Measurements from ENCODE around the gene CD8B2.
"Not testable (repeated sequence)": the region's sequence is repeated elsewhere in the genome, so short reads cannot be mapped to it uniquely, and the experiment has no call there.

CD8B2 gene

GRCh38 chr2:106551417-106552130, 64.4 kb downstream of the CD8B2 start:
- peaks cover 0 to 4% of the 10 kb centered on the region in 2 donors for H3K36me3 Mint-ChIP-seq
- H3K27ac Mint-ChIP-seq, result no peak overlapping the region
- H3K9me3 Mint-ChIP-seq, result peaks cover 0 to 5% of the 10 kb centered on the region in 2 donors
- ATAC-seq (replicated peaks) (no peak), DNase-seq (no peak)
- H3K4me3 Mint-ChIP-seq, result no peak overlapping the region
- H3K27me3 Mint-ChIP-seq, result peaks cover 16 to 19% of the 10 kb centered on the region in 2 donors
- peaks cover under 1 to 3% of the 10 kb centered on the region in 2 donors for H3K4me1 Mint-ChIP-seq

GRCh38 chr2:106552921-106553320, 65.8 kb downstream of the CD8B2 start:
- H3K27ac Mint-ChIP-seq, result peak overlapping the region; percentile 16
- peaks cover 4 to 5% of the 10 kb centered on the region in 2 donors for H3K9me3 Mint-ChIP-seq

GRCh38 chr2:106553321-106553720, 66.2 kb downstream of the CD8B2 start:
- H3K9me3 Mint-ChIP-seq, result peaks cover 4 to 5% of the 10 kb centered on the region in 2 donors
- ATAC-seq (replicated peaks), result no peak
- no peak for DNase-seq
- peaks cover 0 to 3% of the 10 kb centered on the region in 2 donors for H3K4me1 Mint-ChIP-seq
- peaks cover 0 to 7% of the 10 kb centered on the region in 2 donors for H3K36me3 Mint-ChIP-seq
- H3K4me3 Mint-ChIP-seq, result no peak overlapping the region
- peaks cover 7 to 13% of the 10 kb centered on the region in 2 donors for H3K27me3 Mint-ChIP-seq
- no peak overlapping the region for H3K27ac Mint-ChIP-seq

More at GRCh38 chr2:106552921-106553320, 65.8 kb downstream of the CD8B2 start:
- Mint-ChIP-seq H3K4me3 (no peak overlapping the region), H3K4me1 (peaks cover 0 to 3% of the 10 kb centered on the region in 2 donors), H3K27me3 (peaks cover 11 to 17% of the 10 kb centered on the region in 2 donors), H3K36me3 (peaks cover 0 to 7% of the 10 kb centered on the region in 2 donors)
- no peak for ATAC-seq (replicated peaks)
- DNase-seq, result no peak

- H3K27ac Mint-ChIP-seq, result no peak overlapping the region
- no peak for ATAC-seq (replicated peaks)
- peaks cover 5 to 13% of the 10 kb centered on the region in 2 donors for H3K27me3 Mint-ChIP-seq
- H3K4me3 Mint-ChIP-seq, result no peak overlapping the region
- H3K36me3 Mint-ChIP-seq, result peaks cover 0 to 7% of the 10 kb centered on the region in 2 donors
- no peak for DNase-seq
- peaks cover 4 to 5% of the 10 kb centered on the region in 2 donors for H3K9me3 Mint-ChIP-seq
- H3K4me1 Mint-ChIP-seq, result peaks cover 0 to 3% of the 10 kb centered on the region in 2 donors
These were observed 67.2 kb downstream of the CD8B2 start for GRCh38 chr2:106554411-106554810.

GRCh38 chr2:106555053-106555452, 67.9 kb downstream of the CD8B2 start:
- Mint-ChIP-seq H3K4me1 (peaks cover 0 to 3% of the 10 kb centered on the region in 2 donors), H3K9me3 (peaks cover 4 to 8% of the 10 kb centered on the region in 2 donors), H3K36me3 (peaks cover 0 to 7% of the 10 kb centered on the region in 2 donors), H3K27me3 (peaks cover 5 to 19% of the 10 kb centered on the region in 2 donors), H3K4me3 (no peak overlapping the region), H3K27ac (no peak overlapping the region)
- ATAC-seq (replicated peaks) (no peak), DNase-seq (no peak)

GRCh38 chr2:106559786-106560185, 72.6 kb downstream of the CD8B2 start:
- not testable (repeated sequence) for H3K4me1 Mint-ChIP-seq; H3K36me3 Mint-ChIP-seq; H3K27ac Mint-ChIP-seq; H3K9me3 Mint-ChIP-seq; DNase-seq; H3K4me3 Mint-ChIP-seq; ATAC-seq (replicated peaks)
- peaks cover 15 to 20% of the 10 kb centered on the region in 2 donors for H3K27me3 Mint-ChIP-seq

GRCh38 chr2:106560773-106561172, 73.6 kb downstream of the CD8B2 start:
- H3K9me3 Mint-ChIP-seq, result peaks cover 4% of the 10 kb centered on the region in 2 donors
- H3K4me3 Mint-ChIP-seq, result no peak overlapping the region
- H3K27me3 Mint-ChIP-seq, result peaks cover 15 to 16% of the 10 kb centered on the region in 2 donors
- peaks cover 0 to 4% of the 10 kb centered on the region in 2 donors for H3K36me3 Mint-ChIP-seq
- ATAC-seq (replicated peaks) (no peak), DNase-seq (no peak)
- H3K4me1 Mint-ChIP-seq, result peaks cover 0 to under 1% of the 10 kb centered on the region in 2 donors
- H3K27ac Mint-ChIP-seq, result no peak overlapping the region

- peaks cover 4% of the 10 kb centered on the region in 2 donors for H3K9me3 Mint-ChIP-seq
- no peak overlapping the region for H3K27ac Mint-ChIP-seq
- peak in 1 of 2 donors; percentile 21 for ATAC-seq (replicated peaks)
- peaks cover 0 to 3% of the 10 kb centered on the region in 2 donors for H3K36me3 Mint-ChIP-seq
- no peak for DNase-seq
- H3K4me3 Mint-ChIP-seq, result no peak overlapping the region
- peaks cover 4 to 6% of the 10 kb centered on the region in 2 donors for H3K4me1 Mint-ChIP-seq
- peaks cover 15 to 16% of the 10 kb centered on the region in 2 donors for H3K27me3 Mint-ChIP-seq
These were observed 74.2 kb downstream of the CD8B2 start for GRCh38 chr2:106561356-106561755.

- peaks cover 0 to 2% of the 10 kb centered on the region in 2 donors for H3K36me3 Mint-ChIP-seq
These were observed 74.6 kb downstream of the CD8B2 start for GRCh38 chr2:106561803-106562202.

GRCh38 chr2:106562268-106563186, 75.4 kb downstream of the CD8B2 start:
- H3K9me3 Mint-ChIP-seq, result peaks cover 0 to 3% of the 10 kb centered on the region in 2 donors
- H3K4me1 Mint-ChIP-seq, result peaks cover 4 to 8% of the 10 kb centered on the region in 2 donors
- H3K27me3 Mint-ChIP-seq, result peaks cover 10 to 13% of the 10 kb centered on the region in 2 donors
- no peak overlapping the region for H3K27ac Mint-ChIP-seq
- no peak overlapping the region for H3K4me3 Mint-ChIP-seq
- no peak for ATAC-seq (replicated peaks)
- no peaks in the 10 kb centered on the region for H3K36me3 Mint-ChIP-seq
- DNase-seq, result no peak

More at GRCh38 chr2:106561803-106562202, 74.6 kb downstream of the CD8B2 start:
- Mint-ChIP-seq H3K27me3 (peaks cover 13 to 15% of the 10 kb centered on the region in 2 donors), H3K4me3 (no peak overlapping the region), H3K9me3 (peaks cover 3% of the 10 kb centered on the region in 2 donors), H3K4me1 (peaks cover 4 to 8% of the 10 kb centered on the region in 2 donors), H3K27ac (no peak overlapping the region)
- DNase-seq (no peak), ATAC-seq (replicated peaks) (no peak)

GRCh38 chr2:106563195-106563594, 76.0 kb downstream of the CD8B2 start:
- Mint-ChIP-seq H3K4me3 (no peak overlapping the region), H3K27ac (no peak overlapping the region), H3K4me1 (peaks cover 4 to 8% of the 10 kb centered on the region in 2 donors), H3K9me3 (peaks cover 0 to 3% of the 10 kb centered on the region in 2 donors), H3K36me3 (no peaks in the 10 kb centered on the region), H3K27me3 (peaks cover 10 to 13% of the 10 kb centered on the region in 2 donors)
- DNase-seq (no peak), ATAC-seq (replicated peaks) (no peak)

- Mint-ChIP-seq H3K36me3 (no peaks in the 10 kb centered on the region), H3K9me3 (no peaks in the 10 kb centered on the region), H3K4me3 (no peak overlapping the region), H3K4me1 (peaks cover 4 to 8% of the 10 kb centered on the region in 2 donors), H3K27me3 (peaks cover 12 to 19% of the 10 kb centered on the region in 2 donors), H3K27ac (no peak overlapping the region)
- no peak for ATAC-seq (replicated peaks)
- DNase-seq, result no peak
These were observed 78.4 kb downstream of the CD8B2 start for GRCh38 chr2:106565599-106565998.

GRCh38 chr2:106566050-106566449, 78.9 kb downstream of the CD8B2 start:
- peak in 1 of 2 donors; percentile 65 for ATAC-seq (replicated peaks)
- no peak for DNase-seq
- Mint-ChIP-seq H3K4me3 (no peak overlapping the region), H3K9me3 (no peaks in the 10 kb centered on the region), H3K27me3 (peaks cover 13 to 19% of the 10 kb centered on the region in 2 donors), H3K27ac (peak overlapping the region; percentile 17), H3K4me1 (peaks cover 4 to 8% of the 10 kb centered on the region in 2 donors), H3K36me3 (no peaks in the 10 kb centered on the region)

GRCh38 chr2:106566484-106566883, 79.3 kb downstream of the CD8B2 start:
- not testable (repeated sequence) for H3K36me3 Mint-ChIP-seq; DNase-seq; ATAC-seq (replicated peaks); H3K9me3 Mint-ChIP-seq; H3K4me3 Mint-ChIP-seq; H3K4me1 Mint-ChIP-seq
- H3K27me3 Mint-ChIP-seq, result peaks cover 18 to 19% of the 10 kb centered on the region in 2 donors
- peak overlapping the region; percentile 17 for H3K27ac Mint-ChIP-seq
